ENCODE measurements around the gene KLHDC8A. TPM values are rescaled to one million over a fixed set of nuclear protein-coding genes. Genes with fewer than 3 reads are reported as not detected.
"Not testable (repeated sequence)": the region's sequence is repeated elsewhere in the genome, so short reads cannot be mapped to it uniquely, and the experiment has no call there.

KLHDC8A gene, protein sequence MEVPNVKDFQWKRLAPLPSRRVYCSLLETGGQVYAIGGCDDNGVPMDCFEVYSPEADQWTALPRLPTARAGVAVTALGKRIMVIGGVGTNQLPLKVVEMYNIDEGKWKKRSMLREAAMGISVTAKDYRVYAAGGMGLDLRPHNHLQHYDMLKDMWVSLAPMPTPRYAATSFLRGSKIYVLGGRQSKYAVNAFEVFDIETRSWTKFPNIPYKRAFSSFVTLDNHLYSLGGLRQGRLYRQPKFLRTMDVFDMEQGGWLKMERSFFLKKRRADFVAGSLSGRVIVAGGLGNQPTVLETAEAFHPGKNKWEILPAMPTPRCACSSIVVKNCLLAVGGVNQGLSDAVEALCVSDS
- total RNA-seq (not detected), polyA plus RNA-seq (not detected), total RNA-seq (not detected)

DNA sequence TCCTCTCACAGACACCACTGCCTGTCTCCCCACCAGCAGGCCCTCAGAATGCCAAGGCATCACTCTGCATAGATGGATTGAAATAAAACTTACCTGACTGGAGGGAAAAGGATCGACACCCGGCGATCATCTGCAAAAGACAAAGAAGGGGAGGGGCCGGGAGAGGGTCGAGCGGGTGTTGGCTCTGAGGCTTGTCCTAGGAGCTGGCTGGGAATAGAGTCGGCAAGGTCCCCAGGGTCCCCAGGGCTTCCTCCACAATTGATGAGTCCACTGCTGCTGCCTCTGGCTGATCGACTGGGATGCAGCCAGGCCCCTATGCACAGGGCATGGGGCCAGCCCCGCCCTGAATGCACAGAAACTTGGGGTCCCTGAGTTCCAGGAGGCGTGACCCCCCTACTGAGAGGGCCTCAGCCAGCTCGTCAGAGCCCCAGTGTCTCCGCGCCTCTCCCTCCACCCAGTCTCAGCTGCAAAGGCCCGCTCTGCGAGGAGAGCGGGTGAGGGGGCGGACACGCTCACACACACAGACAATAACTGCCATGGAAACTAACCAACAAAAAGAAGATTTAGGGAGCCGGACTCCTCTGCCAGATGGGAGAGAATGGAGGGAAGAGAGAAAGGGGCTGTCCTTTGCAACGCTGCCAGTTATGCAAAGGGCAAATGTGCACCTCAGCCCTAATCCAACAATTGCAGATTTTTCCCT lies at the start of gene KLHDC8A:
TSS of gene KLHDC8A (minus strand) at position 483 of the 700 bp plus-strand sequence. CDS start 13,318 bp downstream, outside the sequence.
- peaks cover 0 to 4% (median 0%) of the 10 kb centered on the region in 7 donors for H3K4me1 Mint-ChIP-seq
- Histone ChIP-seq H3K27ac (ENCODE audit: low read depth, low read length) (no peak within 1 kb of the TSS), H3K9me3 (ENCODE audit: control insufficient read depth in 2 of 3, low read length in 3 of 3) (no peaks in the 10 kb centered on the region), H3K4me3 (ENCODE audit: low read length) (no peak within 1 kb of the TSS), H3K27me3 (ENCODE audit: control insufficient read depth in 2 of 2, insufficient read depth in 2 of 2, low read length in 2 of 2) (no peaks in the 10 kb centered on the region), H3K4me1 (ENCODE audit: control insufficient read depth in 2 of 2, insufficient read depth in 2 of 2, low read length in 2 of 2) (no peaks in the 10 kb centered on the region), H3K36me3 (ENCODE audit: control insufficient read depth in 2 of 3, insufficient read depth in 3 of 3, low read length in 3 of 3) (no peaks in the 10 kb centered on the region)
- DNase-seq, result no peak
- ATAC-seq, result no peak
- H3K4me3 Mint-ChIP-seq, result no peak within 1 kb of the TSS
- CTCF ChIA-PET, result interaction anchor here (0.6 to 3.4 kb wide), 3 partner anchors 23 to 167 kb away, joined by 3 to 43 read pairs (median 3); no protein-coding TSS in a partner anchor
- POLR2A ChIA-PET, result no interaction called here
- H3K36me3 Mint-ChIP-seq, result no peaks in the 10 kb centered on the region
- intact Hi-C loops (cut with micrococcal nuclease), result no loop called here
- H3K27ac Mint-ChIP-seq, result no peak within 1 kb of the TSS
- H3K27me3 Mint-ChIP-seq, result peaks cover 11 to 44% (median 18%) of the 10 kb centered on the region in 5 donors
- H3K9me3 Mint-ChIP-seq, result no peaks in the 10 kb centered on the region

DNA sequence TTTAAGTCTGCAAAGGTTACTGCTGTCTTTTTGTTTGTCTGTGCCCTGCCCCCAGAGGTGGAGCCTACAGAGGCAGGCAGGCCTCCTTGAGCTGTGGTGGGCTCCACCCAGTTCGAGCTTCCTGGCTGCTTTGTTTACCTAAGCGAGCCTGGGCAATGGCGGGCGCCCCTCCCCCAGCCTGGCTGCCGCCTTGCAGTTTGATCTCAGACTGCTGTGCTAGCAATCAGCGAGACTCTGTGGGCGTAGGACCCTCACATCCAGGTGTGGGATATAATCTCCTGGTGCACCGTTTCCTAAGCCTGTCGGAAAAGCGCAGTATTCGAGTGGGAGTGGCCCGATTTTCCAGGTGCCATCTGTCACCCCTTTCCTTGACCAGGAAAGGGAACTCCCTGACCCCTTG lies 49.5 kb upstream of the KLHDC8A start:
- POLR2A ChIA-PET, result interaction anchor here (0.8 to 1.8 kb wide), 2 partner anchors 15 to 35 kb away, joined by 3 to 4 read pairs; no protein-coding TSS in a partner anchor
- H3K9me3 Mint-ChIP-seq, result peaks cover 0 to 10% (median 2%) of the 10 kb centered on the region in 11 donors
- peaks cover 0 to 35% (median 4%) of the 10 kb centered on the region in 5 donors for H3K27me3 Mint-ChIP-seq
- ATAC-seq; intact Hi-C loops (cut with micrococcal nuclease); H3K4me3 ChIP-seq (ENCODE audit: low read length); H3K9me3 ChIP-seq (ENCODE audit: control insufficient read depth in 2 of 3, low read length in 3 of 3); CTCF ChIA-PET; H3K36me3 ChIP-seq (ENCODE audit: control insufficient read depth in 2 of 3, insufficient read depth in 3 of 3, low read length in 3 of 3); H3K27me3 ChIP-seq (ENCODE audit: control insufficient read depth in 2 of 2, insufficient read depth in 2 of 2, low read length in 2 of 2); H3K27ac ChIP-seq (ENCODE audit: low read depth, low read length); H3K36me3 Mint-ChIP-seq; H3K27ac Mint-ChIP-seq; H3K4me1 ChIP-seq (ENCODE audit: control insufficient read depth in 2 of 2, insufficient read depth in 2 of 2, low read length in 2 of 2): not testable (repeated sequence)
- DNase-seq, result peak in 4 of 9 donors; percentile 3 to 18 (median 8)
- H3K4me3 Mint-ChIP-seq, result peak overlapping the region in 3 of 10 donors; percentile 5 to 26 (median 25)
- H3K4me1 Mint-ChIP-seq, result peaks cover 0 to 13% (median 5%) of the 10 kb centered on the region in 7 donors

DNA sequence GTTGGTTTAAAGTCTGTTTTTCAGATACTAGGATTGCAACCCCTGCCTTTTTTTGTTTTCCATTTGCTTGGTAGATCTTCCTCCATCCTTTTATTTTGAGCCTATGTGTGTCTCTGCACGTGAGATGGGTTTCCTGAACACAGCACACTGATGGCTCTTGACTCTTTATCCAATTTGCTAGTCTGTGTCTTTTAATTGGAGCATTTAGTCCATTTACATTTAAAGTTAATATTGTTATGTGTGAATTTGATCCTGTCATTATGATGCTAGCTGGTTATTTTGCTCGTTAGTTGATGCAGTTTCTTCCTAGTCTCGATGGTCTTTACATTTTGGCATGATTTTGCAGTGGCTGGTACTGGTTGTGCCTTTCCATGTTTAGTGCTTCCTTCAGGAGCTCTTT lies 47.8 kb upstream of the KLHDC8A start:
- H3K36me3 Mint-ChIP-seq; H3K27ac Mint-ChIP-seq; H3K27me3 ChIP-seq (ENCODE audit: control insufficient read depth in 2 of 2, insufficient read depth in 2 of 2, low read length in 2 of 2); H3K4me3 Mint-ChIP-seq; H3K36me3 ChIP-seq (ENCODE audit: control insufficient read depth in 2 of 3, insufficient read depth in 3 of 3, low read length in 3 of 3); H3K27ac ChIP-seq (ENCODE audit: low read depth, low read length); DNase-seq; POLR2A ChIA-PET; intact Hi-C loops (cut with micrococcal nuclease); ATAC-seq; H3K4me1 ChIP-seq (ENCODE audit: control insufficient read depth in 2 of 2, insufficient read depth in 2 of 2, low read length in 2 of 2); CTCF ChIA-PET; H3K9me3 ChIP-seq (ENCODE audit: control insufficient read depth in 2 of 3, low read length in 3 of 3); H3K4me3 ChIP-seq (ENCODE audit: low read length): not testable (repeated sequence)
- H3K4me1 Mint-ChIP-seq, result peaks cover 3 to 11% (median 5%) of the 10 kb centered on the region in 7 donors
- H3K9me3 Mint-ChIP-seq, result peaks cover 0 to 10% (median 2%) of the 10 kb centered on the region in 11 donors
- peaks cover 0 to 33% (median 4%) of the 10 kb centered on the region in 5 donors for H3K27me3 Mint-ChIP-seq

DNA sequence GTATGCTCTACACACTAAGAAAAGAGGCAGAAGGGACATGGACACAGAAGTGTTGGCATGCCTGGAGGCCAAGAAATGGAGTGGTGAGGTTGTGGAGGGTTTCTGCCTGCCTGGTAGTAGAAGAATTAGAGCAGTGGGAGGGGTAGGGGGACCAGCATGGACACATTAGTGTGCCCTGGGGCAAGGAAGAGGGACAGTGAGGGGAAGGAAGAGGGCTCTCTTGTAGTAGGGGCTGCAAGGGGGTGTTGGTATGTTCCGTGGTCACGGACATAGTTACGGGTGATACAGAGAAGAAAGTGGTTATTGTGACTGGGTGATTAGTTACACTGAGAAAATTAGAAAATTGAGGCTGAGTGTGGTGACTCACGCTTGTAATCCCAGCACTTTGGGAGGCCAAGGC lies 41.9 kb upstream of the KLHDC8A start:
- intact Hi-C loops (cut with micrococcal nuclease), result no loop called here
- Mint-ChIP-seq H3K9me3 (peaks cover 0 to 4% (median 0%) of the 10 kb centered on the region in 11 donors), H3K27me3 (peaks cover 0 to 50% (median 4%) of the 10 kb centered on the region in 5 donors), H3K4me3 (no peak overlapping the region), H3K27ac (no peak overlapping the region), H3K36me3 (no peaks in the 10 kb centered on the region), H3K4me1 (peaks cover 0 to 10% (median 0%) of the 10 kb centered on the region in 7 donors)
- no peaks in the 10 kb centered on the region for H3K36me3 ChIP-seq (ENCODE audit: control insufficient read depth in 2 of 3, insufficient read depth in 3 of 3, low read length in 3 of 3)
- no peaks in the 10 kb centered on the region for H3K9me3 ChIP-seq (ENCODE audit: control insufficient read depth in 2 of 3, low read length in 3 of 3)
- ChIA-PET POLR2A (interaction anchor here (0.9 to 1.1 kb wide), 2 partner anchors 18 to 83 kb away, joined by 3 read pairs; no protein-coding TSS in a partner anchor), CTCF (interaction anchor here (0.5 to 3.4 kb wide), 7 partner anchors 33 to 638 kb away, joined by 3 to 41 read pairs (median 4); no protein-coding TSS in a partner anchor)
- ATAC-seq (no peak), DNase-seq (no peak)
- H3K4me1 ChIP-seq (ENCODE audit: control insufficient read depth in 2 of 2, insufficient read depth in 2 of 2, low read length in 2 of 2), result no peaks in the 10 kb centered on the region
- H3K27ac ChIP-seq (ENCODE audit: low read depth, low read length), result no peak overlapping the region
- no peak overlapping the region for H3K4me3 ChIP-seq (ENCODE audit: low read length)
- H3K27me3 ChIP-seq (ENCODE audit: control insufficient read depth in 2 of 2, insufficient read depth in 2 of 2, low read length in 2 of 2), result no peaks in the 10 kb centered on the region

DNA sequence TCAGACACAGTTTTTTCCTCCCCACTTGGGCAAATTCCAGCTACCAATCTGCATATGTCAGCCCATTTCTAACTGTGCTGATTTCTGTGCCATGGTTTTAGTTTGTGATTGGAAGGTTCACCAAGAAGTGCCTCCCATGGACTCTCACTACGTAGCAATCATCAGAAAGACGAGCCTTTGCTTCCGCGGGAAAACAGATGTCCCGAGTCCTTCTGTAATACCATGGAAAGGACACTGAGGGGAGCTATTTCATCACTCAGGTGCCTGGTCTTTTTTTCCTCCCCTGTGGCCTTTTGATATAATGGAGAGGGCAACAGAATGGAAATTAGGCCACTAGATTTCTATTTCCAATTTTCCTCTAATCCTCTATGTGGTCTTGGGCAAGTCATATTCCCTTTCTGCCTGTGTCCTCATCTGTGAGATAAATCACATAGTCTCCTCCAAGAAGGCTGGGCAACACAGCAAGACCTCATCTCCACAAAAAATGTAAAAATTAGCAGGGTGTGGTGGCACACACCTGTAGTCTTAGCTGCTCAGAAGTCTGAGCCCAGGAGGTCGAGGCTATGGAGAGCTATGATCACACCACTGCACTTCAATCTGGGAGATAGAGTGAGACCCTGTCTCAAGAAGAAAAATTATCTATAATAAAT lies 40.4 kb upstream of the KLHDC8A start:
- peaks cover 3 to 46% (median 14%) of the 10 kb centered on the region in 5 donors for H3K27me3 Mint-ChIP-seq
- H3K36me3 Mint-ChIP-seq, result no peaks in the 10 kb centered on the region
- H3K9me3 ChIP-seq (ENCODE audit: control insufficient read depth in 2 of 3, low read length in 3 of 3), result no peaks in the 10 kb centered on the region
- no peak overlapping the region for H3K4me3 ChIP-seq (ENCODE audit: low read length)
- ChIA-PET CTCF (interaction anchor here (0.7 to 3.4 kb wide), 11 partner anchors 10 to 524 kb away, joined by 3 to 41 read pairs (median 4); no protein-coding TSS in a partner anchor), POLR2A (interaction anchor here (0.5 kb wide), 1 partner anchor 819 kb away, joined by 3 read pairs; no protein-coding TSS in a partner anchor)
- DNase-seq, result peak in 5 of 9 donors; percentile 14 to 32 (median 15)
- H3K36me3 ChIP-seq (ENCODE audit: control insufficient read depth in 2 of 3, insufficient read depth in 3 of 3, low read length in 3 of 3), result no peaks in the 10 kb centered on the region
- peak; percentile 37 for ATAC-seq
- no peak overlapping the region for H3K27ac Mint-ChIP-seq
- H3K4me3 Mint-ChIP-seq, result no peak overlapping the region
- peaks cover 0 to 10% (median 0%) of the 10 kb centered on the region in 7 donors for H3K4me1 Mint-ChIP-seq
- intact Hi-C loops (cut with micrococcal nuclease), result loop anchor here (1.0 kb wide), 4 partner anchors 33 to 127 kb away; no protein-coding TSS in a partner anchor
- H3K27ac ChIP-seq (ENCODE audit: low read depth, low read length), result no peak overlapping the region
- H3K27me3 ChIP-seq (ENCODE audit: control insufficient read depth in 2 of 2, insufficient read depth in 2 of 2, low read length in 2 of 2), result no peaks in the 10 kb centered on the region
- H3K9me3 Mint-ChIP-seq, result peaks cover 0 to 4% (median 0%) of the 10 kb centered on the region in 11 donors
- H3K4me1 ChIP-seq (ENCODE audit: control insufficient read depth in 2 of 2, insufficient read depth in 2 of 2, low read length in 2 of 2), result no peaks in the 10 kb centered on the region

DNA sequence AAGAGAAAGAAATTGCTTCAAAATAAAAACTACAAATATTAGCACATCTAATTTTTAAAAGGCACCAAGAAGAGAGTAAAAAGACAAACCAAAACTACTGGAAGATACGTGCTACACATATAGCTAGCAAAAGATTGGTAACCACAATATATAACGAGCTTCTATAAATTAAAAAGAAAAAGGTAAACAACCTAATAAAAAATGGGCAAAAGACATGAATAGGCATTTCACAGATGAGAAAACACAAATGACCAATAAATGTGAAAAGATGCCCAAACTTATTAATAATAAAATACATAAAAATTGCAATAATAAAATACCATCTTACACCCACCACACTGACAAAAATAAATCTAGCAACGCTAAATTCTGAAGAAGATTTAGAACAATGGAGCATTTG lies 38.9 kb upstream of the KLHDC8A start:
- intact Hi-C loops (cut with micrococcal nuclease), result no loop called here
- Mint-ChIP-seq H3K4me1 (peaks cover 0 to 10% (median 0%) of the 10 kb centered on the region in 7 donors), H3K36me3 (no peaks in the 10 kb centered on the region), H3K9me3 (peaks cover 0 to 2% (median 0%) of the 10 kb centered on the region in 11 donors), H3K27me3 (peaks cover 5 to 52% (median 24%) of the 10 kb centered on the region in 5 donors), H3K27ac (no peak overlapping the region), H3K4me3 (no peak overlapping the region)
- CTCF ChIA-PET, result interaction anchor here (0.7 to 3.4 kb wide), 3 partner anchors 41 to 129 kb away, joined by 3 to 41 read pairs (median 23); no protein-coding TSS in a partner anchor
- H3K9me3 ChIP-seq (ENCODE audit: control insufficient read depth in 2 of 3, low read length in 3 of 3), result no peaks in the 10 kb centered on the region
- no peaks in the 10 kb centered on the region for H3K36me3 ChIP-seq (ENCODE audit: control insufficient read depth in 2 of 3, insufficient read depth in 3 of 3, low read length in 3 of 3)
- H3K27me3 ChIP-seq (ENCODE audit: control insufficient read depth in 2 of 2, insufficient read depth in 2 of 2, low read length in 2 of 2), result peaks cover 0 to 3% of the 10 kb centered on the region in 2 donors
- no peaks in the 10 kb centered on the region for H3K4me1 ChIP-seq (ENCODE audit: control insufficient read depth in 2 of 2, insufficient read depth in 2 of 2, low read length in 2 of 2)
- H3K27ac ChIP-seq (ENCODE audit: low read depth, low read length), result no peak overlapping the region
- DNase-seq (no peak), ATAC-seq (no peak)
- no peak overlapping the region for H3K4me3 ChIP-seq (ENCODE audit: low read length)
- POLR2A ChIA-PET, result interaction anchor here (0.6 kb wide), 1 partner anchor 104 kb away, joined by 7 read pairs; no protein-coding TSS in a partner anchor
